ENCODE measurements around the gene CCNK.

- TF ChIP-seq OSR1 (CRISPR knock-in tag; IDR thresholded peaks at IDR 0.05) = no peak
- TF ChIP-seq ZFP30 (CRISPR knock-in tag; IDR thresholded peaks at IDR 0.05) = no peak
- TF ChIP-seq ZC3H10 (CRISPR knock-in tag; IDR thresholded peaks at IDR 0.05) = no peak
- TF ChIP-seq CREB5 (CRISPR knock-in tag; IDR thresholded peaks at IDR 0.05; ENCODE audit: low read depth) = no peak
- no peak for TF ChIP-seq TOX (CRISPR knock-in tag; IDR thresholded peaks at IDR 0.05; ENCODE audit: borderline replicate concordance)
- no peak for TF ChIP-seq GLIS3 (CRISPR knock-in tag; IDR thresholded peaks at IDR 0.05)
- no peak for TF ChIP-seq PATZ1 (CRISPR knock-in tag; IDR thresholded peaks at IDR 0.05; ENCODE audit: borderline replicate concordance)
- TF ChIP-seq ZNF8 (CRISPR knock-in tag; IDR thresholded peaks at IDR 0.05) = no peak
Measured at GRCh38 chr14:99548871-99549515, 67.8 kb downstream of the CCNK start.

Measured in SK-N-SH treated with all-trans-retinoic acid at 6 μM for 48 hours (cell line).